Stimulated activated CD4-positive, alpha-beta T cell treated with anti-CD3 and anti-CD28 coated beads, Interleukin-12 subunit alpha, Interleukin-12 subunit beta, amount 100 ng/mL, for 48 hours (primary cell): ENCODE measurements around the gene TACR2.

Experiments
- DNase-seq, 3 donors: peaks; one replicate each; pipeline ENCODE4 v3.0.0-alpha.2; 2020; ENCODE audit warnings: low read depth in 2 of 3, low spot score in 1 of 3

The TACR2 gene

DNA sequence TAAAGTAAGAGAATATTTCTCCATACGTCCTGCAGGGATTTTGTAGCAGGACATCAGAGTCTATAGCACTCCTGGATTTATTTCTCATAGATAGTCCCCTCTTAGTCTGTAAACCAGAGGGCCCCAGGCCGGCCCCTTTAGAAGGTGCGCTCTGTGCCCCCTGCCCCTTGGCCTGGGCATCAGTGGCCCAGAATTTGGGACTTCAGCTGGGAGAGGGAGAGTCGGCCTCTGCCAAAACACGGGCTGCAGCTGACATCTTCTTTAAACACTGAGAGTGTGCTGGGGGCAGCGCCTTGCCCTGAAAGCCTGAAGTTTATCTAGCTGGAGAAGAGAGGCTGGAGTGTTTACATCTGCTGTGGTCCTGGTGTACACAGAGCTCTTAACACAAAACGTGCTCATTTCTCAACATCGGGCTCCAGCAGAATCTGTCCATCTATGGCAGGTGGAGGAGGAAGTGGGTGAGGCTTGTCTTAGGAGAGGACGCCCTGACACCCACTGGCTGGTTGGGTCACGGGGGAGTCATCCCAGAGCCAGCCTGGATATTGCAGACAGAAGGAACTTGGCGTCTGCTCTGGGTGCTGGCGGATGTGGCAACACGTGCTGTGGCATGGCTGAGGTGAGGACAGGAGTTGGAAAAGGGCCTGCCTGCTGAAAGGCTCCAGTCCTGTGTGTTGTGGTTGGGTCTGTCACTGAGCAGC lies 5.0 kb upstream of the TACR2 start:
- DNase-seq: no peak

DNA sequence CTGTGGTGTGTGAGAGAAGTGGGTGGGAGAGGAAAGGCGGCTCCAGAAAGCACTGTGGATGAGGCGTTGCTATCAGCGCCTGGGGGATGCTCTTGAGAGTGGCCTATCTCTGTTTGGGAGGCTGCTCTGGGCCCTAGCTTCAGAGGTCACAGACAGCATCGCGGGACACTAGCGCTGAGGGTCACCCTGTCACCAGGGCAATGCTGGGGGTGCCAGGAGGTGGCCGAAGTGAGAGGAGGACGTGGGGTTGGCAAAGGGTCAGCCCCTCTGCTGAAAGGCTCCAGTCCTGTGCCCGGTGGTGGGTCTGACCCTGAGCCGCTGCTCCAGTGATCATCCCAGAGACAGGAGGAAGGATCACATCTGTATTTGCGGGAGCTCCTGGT lies 3.0 kb upstream of the TACR2 start:
- no peak for DNase-seq

DNA sequence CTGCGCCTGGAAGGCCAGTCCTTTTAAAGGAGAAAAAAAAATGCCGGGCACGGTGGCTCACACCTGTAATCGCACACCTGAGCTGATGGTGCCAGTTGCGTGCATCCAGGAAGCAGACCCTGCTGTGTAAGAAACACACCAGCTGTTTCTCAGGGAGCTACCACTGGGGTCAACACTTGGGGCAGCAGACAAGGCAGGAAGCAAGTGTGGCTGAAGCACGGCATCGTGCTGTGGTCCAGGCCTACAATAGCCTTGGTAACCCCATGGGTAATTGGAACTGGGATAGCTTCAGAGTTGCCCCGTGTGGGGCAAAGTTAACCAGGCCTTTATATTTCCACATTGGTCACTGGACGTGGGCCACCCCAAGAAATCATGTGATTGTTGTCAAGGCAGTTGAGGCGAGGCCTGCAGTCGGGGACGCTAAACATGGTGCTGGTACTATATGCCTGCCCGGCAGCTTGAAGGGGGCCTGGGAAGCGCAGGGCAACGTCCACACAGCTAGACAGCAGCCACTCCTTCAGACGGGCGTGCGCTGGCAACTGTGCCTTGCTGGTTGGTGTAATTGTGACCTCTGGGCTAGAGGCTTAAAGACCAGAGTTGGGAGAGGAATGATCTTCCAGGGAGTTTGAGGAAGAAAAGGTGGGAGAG lies 2.5 kb upstream of the TACR2 start:
- no peak for DNase-seq

DNA sequence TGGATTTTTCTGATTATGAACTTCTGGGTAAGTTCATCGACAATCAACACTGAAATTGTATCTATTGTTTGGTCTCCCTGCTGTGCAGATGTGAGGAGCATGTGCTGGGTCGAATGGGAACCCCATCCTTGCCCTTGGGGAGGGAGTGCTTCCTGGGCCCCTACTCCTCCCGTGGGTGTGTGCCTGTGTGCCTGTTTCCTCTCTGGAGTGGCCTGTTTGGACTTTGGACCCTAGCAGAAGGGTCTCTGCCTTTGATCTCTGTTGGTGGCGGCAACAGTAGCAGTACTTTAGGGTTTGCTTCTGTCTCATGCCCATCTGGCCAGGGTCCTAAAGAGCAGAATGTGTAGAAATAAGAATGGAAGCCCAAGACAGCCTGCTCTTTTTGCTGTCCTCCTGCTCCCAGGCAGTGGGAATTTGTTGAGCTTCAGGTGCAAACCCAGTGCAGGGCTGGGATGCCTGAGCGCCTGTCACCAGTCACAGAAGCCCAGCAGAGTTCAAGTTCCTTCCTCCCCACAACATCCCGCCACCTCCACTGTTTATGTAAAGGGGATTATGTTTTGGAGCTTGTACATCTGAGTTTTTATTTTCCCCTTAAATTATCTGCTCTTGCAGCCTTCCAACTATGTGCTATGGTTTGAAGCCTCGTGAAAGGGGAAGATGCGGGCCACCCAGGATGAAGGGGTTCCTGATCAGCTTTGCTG lies 1.5 kb upstream of the TACR2 start:
- DNase-seq: no peak

DNA sequence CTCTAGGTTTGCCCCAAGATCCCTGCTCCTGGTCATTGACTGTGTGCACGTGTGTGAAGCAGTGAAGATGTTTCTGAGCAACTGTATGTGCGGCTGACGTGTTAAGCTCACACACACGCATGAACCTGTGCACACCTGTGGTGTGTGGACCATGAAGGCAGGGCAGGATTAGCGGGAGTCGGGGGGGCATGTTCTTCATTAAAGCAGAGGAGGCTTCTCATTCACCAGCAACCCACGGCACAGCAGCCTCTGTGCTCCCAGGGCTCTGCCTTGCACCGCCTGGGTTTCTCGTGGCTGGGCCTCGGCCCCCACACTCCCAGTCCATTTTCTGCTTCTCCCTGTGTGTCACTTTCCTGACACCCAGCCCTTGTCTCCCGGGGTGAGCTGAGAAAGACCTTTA lies 824 bp upstream of the TACR2 start:
- DNase-seq: no peak

DNA sequence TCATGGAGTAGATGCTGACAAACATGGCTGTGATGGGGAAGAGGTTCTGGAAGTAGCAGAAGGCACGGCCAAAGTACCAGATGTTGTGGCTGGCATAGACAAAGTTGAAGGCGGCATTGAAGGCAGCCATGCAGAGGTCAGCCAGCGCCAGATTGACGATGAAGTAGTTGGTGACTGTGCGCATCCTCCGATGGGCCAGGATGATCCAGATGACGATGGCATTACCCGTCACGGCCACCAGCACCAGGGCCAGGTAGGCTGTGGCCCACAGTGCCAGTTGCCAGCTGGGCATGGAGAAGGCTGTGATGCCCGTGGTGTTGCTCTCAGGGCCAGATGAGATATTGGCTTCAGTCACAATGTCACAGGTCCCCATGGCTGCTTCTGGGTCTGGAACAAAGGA lies 767 bp downstream of the TACR2 start:
- no peak for DNase-seq

DNA sequence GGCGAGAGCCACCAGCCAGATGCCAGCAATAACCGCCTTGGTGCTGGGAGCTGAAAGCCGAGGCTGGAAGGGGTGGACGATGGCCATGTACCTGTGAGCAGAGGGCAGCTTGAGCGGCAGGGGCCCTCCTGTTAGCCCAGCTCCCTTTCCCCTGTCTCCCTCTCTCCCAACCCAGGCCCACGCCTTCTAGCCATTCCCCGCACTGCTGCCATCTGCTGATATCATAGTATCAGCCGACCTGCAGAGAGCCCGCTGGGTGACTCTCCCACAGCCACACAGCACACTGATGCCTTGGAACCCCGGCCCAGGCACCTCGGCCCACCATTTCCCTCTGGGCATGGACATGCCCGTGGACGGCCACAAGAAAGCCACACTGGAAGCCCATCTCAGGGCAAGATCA lies 1.7 kb downstream of the TACR2 start:
- DNase-seq: no peak

DNA sequence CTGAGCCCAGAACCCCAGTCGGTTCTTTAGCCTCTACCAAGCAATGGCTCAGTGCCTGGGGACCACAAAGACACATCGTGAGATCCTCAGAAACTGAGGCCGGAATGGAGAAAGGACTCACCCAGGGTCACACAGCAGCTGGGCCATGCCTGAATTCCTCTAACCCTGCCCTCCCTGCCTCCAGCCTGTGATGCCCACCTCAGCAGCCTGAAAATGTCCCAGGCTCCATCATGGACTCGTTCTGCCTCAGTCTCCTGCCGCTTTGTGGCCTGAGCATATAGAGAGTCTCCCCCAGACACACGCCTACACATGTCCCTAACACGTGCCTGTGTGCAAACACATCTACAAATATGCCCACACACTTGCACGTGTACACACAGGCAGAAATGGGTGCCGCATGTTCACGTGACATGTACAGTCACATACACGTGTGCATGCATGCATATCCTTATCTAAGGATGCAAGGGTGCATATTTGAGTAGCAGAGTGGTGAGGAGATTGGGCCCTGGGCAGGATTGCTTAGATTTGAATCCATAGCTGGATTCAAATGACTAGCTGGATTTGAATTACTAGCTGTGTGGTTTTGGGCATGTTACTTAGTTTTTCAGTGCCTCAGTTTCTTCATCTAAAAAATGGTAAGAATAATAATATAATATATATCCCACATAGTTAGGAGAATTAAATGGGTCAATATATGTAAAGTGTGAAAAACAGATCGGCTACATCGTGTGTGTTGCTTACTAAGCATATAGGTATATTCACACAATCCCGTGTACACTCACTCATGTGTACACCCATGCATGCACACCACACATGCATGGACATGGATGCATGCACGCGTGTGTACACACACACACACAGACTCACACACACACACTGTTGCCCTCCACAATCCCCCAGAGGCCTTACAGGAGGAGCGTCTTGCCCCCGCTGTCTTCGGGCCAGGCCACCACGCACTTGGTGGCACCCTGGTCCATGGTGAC lies 2.4 kb downstream of the TACR2 start:
- no peak for DNase-seq

DNA sequence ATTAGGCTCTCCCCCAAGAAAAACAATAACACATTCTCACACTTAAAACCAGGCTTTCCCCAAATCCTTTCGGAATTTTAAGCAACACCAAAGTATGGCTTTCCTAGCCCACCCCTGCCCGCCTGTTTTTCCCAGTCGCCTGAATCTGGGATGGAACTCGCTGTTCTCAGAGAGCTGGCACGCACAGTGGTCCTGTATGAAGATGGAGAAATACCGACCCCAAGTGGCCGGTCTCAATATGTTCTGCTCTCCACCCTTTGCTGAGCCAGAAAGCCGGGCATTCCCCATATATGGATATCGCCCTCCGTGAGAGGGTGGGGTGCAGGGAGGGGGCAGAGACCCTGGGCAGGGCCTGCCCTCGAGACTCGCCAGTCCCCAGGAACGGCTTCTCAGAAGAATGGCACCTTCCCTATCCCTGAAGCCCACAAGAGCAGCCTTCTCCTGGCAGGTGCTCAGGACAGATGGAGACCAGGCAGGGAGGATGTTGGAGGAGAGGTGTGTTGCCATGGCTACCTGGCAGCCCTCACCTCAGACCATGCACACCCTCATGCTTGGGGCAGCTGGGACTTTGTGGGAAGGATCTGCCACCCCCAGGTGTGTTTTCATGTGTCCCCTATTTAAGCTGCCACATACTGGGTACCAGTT lies 3.4 kb downstream of the TACR2 start:
- peak in 1 of 3 donors; percentile 25 for DNase-seq

DNA sequence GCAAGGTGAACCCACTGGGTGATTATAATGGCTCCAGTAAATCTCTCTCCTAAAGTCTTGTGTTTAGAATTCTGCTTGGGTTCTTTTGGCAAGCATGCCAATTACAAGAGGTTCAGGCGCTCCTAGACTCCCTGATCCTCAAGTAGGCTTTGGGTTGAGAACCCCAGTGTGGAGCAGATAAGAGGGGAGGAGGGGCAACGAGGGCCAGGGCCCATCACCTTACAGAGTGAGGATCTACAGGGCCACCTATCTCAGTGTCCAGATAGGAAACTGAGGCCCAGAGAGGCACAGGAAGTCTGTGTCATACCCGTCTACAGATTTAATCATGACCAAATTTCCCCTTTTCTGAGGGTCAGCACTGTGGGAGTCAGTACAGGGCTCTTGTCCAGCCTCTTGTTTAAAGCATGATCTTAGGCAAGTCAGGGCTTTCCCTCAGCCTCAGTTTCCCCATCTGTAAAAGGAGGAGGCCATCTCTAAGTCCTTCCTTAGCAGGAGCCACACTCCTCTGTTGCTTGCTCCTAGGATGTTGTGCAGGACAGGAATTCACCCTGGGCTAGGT lies 4.4 kb downstream of the TACR2 start:
- no peak for DNase-seq

DNA sequence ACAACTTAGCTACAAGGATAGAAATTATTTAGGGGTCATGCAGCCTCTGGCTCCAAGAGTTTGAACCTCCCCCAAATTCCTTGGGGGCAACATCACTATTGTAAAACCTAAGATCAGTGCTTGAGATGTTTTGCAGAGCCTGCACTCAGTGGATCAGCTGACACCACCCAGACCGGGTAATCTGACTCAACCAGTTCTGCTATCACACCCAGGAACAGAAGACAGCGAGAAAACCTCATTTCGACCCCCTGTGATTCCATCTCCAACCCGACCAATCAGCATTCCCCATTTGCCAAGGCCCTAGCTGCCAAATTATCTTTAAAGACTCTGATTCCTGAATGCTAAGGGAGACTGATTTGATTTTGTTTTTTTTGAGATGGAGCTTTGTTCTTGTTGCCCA lies 5.2 kb downstream of the TACR2 start:
- DNase-seq: no peak

DNA sequence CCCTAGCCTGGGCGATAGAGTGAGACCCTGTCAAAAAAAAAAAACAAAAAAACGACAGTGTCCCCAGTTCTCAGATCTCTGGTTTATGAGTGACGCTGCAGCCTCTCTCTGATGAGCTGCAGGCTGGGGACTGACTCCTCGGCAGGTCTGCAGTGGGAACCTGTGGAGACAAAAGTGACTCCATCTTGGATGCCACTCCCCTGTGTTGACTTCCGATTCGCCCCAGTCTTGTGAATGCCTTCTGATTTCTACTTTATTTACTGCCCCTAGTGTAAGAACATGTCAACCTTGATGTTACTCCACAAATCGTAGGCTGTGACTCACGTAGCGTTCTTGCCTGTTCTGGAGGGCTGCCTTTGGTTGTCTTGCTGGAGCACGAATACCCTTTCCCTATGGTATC lies 6.2 kb downstream of the TACR2 start:
- DNase-seq: no peak

DNA sequence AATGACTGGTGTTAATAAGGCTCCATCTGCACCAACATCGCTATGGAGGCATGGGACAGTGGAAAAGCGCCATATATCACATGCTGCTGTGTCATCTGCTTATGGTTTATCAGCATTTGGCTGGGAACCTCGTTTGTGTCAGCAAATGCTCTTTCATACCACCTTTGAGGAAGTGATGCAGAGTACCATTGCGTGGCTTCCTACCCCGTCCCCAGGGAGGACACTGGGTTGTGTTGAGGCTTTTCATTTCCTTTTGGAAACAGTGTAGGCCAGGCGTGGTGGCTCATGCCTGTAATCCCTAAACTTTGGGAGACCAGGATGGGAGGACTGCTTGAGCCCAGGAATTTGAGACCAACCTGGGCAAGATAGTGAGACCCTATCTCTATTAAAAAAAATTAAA lies 6.8 kb downstream of the TACR2 start:
- no peak for DNase-seq

DNA sequence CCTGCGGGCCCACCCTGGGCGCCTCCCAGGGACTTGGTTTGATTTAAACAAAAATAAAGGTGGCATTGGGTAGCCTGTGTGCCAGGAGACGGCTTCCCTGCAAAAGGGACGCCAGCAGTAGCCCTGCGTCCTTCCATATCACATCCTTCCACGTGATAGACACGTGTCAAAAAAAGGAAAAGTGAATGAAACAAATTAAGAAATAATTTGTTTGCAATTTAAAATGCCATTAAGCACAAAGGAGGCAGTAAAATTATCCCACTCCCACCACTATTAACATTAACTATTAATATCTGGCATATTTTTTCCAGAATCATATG lies 7.6 kb downstream of the TACR2 start:
- DNase-seq: no peak

DNA sequence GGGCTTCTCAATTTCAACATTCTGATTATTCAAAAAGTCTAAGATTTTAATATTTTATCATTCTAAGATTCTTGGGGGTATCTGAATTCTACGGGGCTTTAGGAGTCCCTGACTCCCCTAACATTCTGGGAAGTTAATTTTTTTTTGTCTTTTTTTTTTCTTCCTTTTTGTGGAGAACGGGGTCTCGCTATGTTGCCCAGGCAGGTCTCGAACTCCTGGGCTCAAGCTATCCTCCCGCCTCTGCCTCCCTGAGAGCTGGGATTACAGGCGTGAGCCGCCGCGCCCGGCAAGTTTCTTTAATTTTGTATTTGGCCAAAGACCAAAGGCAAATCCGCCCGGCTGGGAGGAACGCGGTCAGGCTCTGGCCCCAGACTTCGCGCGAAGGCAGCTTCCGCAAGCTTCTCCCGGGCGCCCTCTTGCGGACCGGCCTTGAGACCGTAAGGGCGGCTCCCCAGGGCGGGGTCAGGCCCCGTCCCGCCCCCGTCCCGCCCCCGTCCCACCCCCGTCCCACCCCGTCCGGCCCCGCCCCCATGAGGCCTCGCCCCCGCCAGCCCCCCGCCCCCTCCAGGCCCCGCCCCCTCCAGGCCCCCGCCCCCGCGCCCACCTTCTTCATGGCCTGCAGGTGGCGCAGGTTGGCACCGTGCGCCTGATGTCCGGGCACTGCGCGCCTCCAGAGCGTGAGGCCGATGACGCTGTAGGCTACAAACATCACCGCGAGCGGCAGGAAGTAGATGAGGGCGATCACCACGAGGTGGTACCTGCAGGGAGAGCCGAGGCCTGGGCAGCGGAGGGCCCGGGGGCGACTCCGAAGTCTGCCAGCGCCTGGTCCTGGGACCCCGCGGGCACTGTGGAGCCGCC lies 8.2 kb downstream of the TACR2 start:
- DNase-seq: peak; percentile 84 to 86 (median 85)

DNA sequence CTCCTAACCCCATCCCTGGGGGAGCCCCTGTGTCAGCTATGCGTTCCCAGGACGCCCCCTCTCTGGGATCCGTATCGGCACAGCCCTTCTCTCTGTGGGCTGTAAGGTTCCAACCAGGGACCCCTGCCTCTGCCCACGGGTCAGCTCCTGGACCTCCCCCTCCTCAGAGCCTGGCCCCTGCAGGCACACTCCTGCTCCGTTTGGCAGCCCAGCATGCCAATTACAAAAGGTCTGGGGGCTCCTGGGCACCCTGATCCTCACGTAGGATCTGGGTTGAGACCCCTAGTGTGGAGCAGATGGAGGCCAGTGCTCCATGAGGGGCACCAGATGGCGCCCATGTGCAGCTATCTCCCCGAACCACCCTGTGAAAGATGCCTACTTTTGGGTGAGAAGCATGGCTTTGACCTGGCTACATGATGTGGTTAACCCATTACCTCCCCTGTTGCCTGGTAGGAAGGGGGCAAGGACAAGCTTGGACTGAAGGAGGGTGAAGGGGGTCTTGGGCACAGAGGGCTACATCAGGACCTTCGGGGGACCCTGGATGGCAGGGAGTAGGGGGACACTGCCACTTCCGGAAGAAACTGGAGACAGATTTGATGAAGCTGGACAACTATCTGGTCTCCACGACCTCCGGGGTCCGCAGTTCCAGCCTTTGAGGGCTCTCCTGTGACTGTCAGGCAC lies 9.0 kb downstream of the TACR2 start:
- no peak for DNase-seq

DNA sequence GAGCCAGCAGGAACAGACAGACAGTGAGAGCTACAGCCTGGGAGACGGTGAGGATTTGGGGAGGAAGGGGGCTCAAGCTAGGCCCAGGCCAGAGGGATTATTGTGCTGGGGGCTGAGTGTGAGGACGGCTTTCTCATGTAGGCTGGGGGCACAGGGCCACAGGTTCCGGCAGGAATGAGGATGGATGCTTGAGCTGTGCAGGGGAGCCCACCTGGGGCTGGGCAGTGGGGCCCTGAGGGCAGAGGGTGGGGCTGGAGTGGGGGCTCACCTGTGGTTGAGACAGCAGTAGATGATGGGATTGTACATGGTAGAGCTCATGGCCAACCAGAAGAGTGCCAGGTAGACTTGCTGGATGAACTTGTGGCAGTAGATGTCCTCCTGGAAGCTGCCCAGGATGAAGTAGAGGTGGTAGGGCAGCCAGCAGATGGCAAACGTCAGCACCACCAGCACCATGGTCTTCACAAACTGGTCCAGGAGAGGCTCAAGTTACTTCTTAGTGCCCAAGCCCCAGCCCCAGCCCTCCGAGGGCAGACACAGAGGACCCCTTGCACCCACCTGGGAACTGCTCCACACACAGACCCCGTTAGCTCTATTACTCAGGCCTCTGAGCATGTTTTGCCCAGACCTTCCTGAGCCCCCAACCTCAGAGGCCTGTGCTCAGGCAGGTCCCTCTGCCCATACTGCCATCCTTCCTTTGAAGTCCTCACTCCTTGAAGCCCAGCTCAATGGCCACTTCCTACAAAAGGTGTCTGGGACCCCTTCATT lies 9.7 kb downstream of the TACR2 start:
- DNase-seq: no peak

DNA sequence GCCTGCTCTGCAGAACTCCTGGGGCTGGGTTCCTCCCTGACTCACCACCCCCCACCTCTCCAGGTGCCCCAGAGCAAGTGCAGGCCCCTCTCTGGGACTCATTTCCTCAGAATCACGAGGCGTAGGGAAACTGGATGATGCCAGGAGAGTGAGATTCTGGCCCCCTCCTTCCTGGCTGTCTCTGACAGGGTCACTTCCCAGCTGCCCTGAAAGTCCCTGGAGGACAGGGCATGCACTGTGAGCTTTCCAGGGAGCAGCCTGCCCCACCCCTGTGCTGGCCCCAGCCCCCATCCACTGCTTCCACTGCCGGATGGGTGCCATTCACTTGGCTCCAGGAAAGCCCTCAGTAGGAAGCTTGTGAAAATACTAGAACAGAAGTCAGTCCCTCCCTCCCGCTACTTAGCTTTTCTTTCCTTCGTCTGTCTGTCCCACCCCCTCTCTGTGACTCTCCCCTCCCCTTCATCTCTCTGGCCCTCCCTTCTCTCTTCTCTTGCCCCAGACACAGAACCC lies 10.4 kb downstream of the TACR2 start:
- DNase-seq: no peak
